ENCODE measurements around the gene CCDC148.
"Not testable (repeated sequence)": the region's sequence is repeated elsewhere in the genome, so short reads cannot be mapped to it uniquely, and the experiment has no call there.

CCDC148 gene

DNA sequence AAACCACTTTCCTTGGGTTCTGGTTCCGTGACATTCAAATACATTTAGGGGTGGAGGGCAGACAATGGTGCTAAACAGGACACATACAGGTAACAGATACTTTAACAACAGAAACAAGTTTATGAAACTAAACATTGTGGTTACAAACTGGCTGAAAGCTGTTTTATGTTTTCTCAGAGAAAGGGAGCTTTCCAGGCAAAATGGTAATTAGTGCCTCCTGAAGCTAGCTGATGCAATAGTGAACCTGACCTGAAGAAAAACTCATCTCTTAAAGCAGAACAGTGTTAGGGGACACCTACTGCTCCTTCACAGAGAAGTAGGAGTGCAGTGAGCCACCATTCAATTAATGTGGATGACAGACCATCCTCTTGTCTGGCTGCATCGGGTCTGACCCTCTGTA, 138.9 kb downstream of the CCDC148 start:
- no peak overlapping the region for H3K4me3 ChIP-seq (ENCODE audit: low read length)
- DNase-seq (ENCODE audit: low read depth, low spot score), result no peak

DNA sequence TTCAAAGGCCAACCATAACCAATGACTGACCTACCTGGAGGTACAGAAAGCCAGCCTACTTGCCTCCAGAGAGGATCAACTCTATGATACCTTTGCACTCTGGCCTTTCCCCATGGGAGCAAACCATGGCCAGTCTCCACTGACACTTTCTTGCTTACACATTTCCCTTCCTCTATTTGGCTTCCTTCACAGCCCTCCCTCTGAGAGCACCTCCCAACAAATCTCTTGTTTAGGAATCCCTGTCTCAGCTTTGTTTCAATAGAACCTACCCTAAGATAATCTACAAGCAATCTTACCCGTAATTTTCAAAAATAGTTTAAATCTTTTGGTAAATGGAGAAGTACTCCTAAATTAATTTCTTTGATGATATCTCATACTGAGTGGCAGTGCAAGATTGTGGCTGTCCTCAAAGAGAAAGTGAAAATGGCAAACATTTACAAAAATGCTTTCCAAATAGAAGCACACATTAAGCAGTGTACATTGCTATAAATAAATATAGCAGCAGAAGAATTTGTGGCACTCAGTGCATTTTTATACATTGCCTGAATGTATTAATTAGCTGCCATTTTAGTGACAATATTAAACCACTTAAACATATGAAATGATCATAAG, 140.6 kb downstream of the CCDC148 start:
- DNase-seq (ENCODE audit: low read depth, low spot score), result no peak
- H3K4me3 ChIP-seq (ENCODE audit: low read length), result no peak overlapping the region

DNA sequence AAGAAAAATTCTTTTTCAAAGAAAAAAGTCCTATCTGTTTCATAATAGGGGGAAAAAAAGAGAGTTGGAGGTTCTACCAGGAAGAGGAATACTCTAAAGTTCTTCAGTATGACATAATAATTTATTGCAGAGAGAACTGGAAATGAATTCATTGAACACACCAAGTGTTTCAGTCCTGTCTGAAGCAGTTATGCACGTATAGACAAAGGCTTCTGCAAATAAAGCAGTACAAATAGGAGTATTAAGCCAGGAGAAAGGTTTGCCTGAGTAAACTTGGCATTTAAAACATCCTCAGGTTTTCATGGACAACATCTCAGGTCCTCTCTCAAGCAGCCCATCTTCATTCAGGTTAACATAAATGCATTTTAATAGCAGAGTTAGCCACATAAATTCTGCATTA, 141.6 kb downstream of the CCDC148 start:
- H3K4me3 ChIP-seq (ENCODE audit: low read length), result no peak overlapping the region
- no peak for DNase-seq (ENCODE audit: low read depth, low spot score)

- DNase-seq (ENCODE audit: low read depth, low spot score), result no peak
- no peak overlapping the region for H3K4me3 ChIP-seq (ENCODE audit: low read length)
Observed at GRCh38 chr2:158313734-158314133, 142.8 kb downstream of the CCDC148 start.

DNA sequence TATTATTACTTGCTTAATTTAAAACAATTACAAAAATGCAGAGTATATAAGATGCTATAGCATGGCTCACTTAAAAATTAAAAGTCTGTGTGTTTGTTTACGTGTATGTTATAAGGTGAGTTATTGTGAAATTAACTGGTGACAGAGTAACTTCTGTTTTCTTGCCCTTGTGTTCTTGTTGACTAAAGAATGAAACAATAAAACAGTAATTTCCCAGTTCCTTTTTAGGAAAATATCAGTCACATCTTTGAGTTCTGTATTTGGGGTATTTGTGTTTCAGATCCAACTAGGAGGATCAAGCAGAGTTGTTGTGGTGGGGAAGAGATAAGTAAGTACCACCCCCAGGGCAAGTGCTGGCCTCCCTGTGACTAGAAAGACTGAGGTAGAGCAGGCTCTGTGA, 143.6 kb downstream of the CCDC148 start:
- no peak for DNase-seq (ENCODE audit: low read depth, low spot score)
- H3K4me3 ChIP-seq (ENCODE audit: low read length), result no peak overlapping the region

DNA sequence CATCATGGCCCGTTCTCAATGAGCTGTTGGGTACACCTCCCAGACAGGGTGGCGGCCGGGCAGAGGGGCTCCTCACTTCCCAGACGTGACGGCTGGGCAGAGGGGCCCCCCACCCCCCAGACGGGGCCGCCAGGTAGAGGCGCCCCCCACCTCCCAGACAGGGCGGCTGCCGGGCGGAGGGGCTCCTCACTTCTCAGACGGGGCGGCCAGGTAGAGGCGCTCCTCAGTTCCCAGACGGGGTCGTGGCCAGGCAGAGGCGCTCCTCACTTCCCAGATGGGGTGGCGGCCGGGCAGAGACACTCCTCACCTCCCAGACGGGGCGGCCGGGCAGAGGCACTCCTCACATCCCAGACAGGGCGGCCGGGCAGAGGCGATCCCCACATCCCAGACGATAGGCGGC, 146.1 kb downstream of the CCDC148 start:
- not testable (repeated sequence) for H3K4me3 ChIP-seq (ENCODE audit: low read length); DNase-seq (ENCODE audit: low read depth, low spot score)

DNA sequence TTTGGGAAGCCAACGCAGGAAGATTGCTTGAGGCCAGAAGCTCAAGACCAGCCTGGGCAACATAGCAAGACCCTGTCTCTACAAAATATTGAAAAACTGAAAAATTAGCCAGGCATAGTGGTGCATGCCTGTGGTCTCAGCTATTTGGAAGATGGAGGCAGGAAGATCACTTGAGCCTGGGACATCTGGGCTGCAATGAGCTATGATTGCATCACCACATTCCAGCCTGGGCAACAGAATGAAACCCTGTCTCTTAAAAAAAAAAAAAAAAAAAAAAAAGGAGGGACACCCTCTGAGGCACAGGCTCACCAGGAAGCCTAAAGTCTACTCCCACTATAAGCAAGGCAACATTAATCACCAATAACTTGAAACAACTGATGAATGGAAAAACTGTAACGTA, 151.1 kb downstream of the CCDC148 start:
- no peak for DNase-seq (ENCODE audit: low read depth, low spot score)
- H3K4me3 ChIP-seq (ENCODE audit: low read length), result no peak overlapping the region

DNA sequence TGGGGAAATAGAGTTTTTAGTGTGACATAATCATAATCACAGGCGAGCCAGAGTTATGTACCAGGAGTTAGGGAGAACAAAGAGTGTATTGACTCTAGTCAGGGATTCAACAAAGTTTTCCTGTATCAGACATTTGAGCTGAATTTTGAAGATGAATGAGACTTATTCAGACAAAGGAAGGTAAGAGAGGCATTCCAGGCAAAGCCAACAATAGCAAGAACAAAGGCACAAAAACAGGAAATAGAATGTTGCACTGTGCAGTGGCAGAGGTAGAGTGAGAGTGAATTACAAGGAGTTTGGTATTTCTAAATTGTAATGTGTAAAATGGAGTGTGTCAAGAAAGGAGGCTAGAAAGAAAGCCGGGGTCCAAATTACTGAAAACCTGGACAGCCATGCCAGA, 156.2 kb downstream of the CCDC148 start:
- H3K4me3 ChIP-seq (ENCODE audit: low read length), result no peak overlapping the region
- no peak for DNase-seq (ENCODE audit: low read depth, low spot score)

DNA sequence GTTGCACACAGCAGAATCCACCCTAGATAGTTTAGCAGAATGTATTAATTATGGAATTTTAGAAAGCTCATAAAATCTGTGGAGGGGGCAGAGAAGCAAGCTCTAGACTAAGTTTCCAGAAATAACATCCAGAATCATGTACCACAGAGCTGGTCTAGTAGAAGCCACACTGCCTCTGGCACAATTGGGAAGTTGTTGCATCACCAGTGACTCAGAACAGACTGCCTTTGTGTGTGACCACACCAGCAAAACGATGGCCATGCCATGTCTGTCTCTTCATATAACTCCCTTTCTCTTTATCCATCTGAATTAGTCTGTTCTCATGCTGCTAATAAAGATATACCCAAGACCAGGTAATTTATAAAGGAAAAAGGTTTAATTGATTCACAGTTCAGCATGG, 158.9 kb downstream of the CCDC148 start:
- DNase-seq (ENCODE audit: low read depth, low spot score), result no peak

GRCh38 chr2:158297120-158297519, 159.4 kb downstream of the CCDC148 start:
- no peak for DNase-seq (ENCODE audit: low read depth, low spot score)
- no peak overlapping the region for H3K4me3 ChIP-seq (ENCODE audit: low read length)

More for the DNA sequence above, 158.9 kb downstream of the CCDC148 start:
- no peak overlapping the region for H3K4me3 ChIP-seq (ENCODE audit: low read length)

DNA sequence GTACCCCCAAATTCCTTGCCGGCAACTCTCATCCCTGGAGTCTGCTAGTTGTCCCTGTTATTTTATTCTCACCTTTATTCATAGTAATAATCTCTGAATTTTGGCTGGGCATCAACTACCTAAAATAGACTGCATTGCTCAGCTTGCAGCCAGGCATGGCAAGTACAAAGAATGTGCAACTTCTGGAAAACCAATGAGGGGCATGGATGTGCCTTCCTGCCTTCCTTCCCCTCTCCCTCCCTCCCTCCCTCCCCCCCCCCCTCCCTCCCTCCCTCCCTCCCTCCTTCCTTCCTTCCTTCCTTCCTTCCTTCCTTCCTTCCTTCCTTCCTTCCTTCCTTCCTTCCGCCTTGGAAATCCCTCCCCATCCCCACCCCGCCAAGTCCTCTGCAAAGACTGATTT, 162.8 kb downstream of the CCDC148 start:
- DNase-seq (ENCODE audit: low read depth, low spot score), result no peak
- H3K4me3 ChIP-seq (ENCODE audit: low read length), result no peak overlapping the region

GRCh38 chr2:158291544-158292180, 164.9 kb downstream of the CCDC148 start:
- DNase-seq (ENCODE audit: low read depth, low spot score), result no peak

DNA sequence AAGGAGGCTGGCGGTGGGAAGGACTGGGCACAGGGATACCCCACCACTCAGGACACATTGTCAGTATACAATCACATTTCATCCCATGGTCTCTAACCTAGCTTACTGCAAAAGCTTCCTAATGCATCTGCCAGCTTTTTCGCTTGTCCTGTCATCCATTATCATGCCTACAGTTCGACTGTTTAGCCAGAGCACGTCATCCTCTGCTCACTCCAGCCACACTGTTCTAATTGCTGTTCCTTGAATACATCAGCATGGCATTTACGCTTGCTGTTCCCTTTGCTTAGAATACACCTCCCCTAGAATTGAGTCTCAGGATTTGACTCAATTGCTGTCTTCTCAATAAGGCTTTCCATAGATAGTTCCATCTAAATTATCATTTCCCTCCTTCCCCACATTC, 166.3 kb downstream of the CCDC148 start:
- DNase-seq (ENCODE audit: low read depth, low spot score), result no peak
- no peak overlapping the region for H3K4me3 ChIP-seq (ENCODE audit: low read length)

More at GRCh38 chr2:158291544-158292180, 164.9 kb downstream of the CCDC148 start:
- H3K4me3 ChIP-seq (ENCODE audit: low read length), result no peak overlapping the region

DNA sequence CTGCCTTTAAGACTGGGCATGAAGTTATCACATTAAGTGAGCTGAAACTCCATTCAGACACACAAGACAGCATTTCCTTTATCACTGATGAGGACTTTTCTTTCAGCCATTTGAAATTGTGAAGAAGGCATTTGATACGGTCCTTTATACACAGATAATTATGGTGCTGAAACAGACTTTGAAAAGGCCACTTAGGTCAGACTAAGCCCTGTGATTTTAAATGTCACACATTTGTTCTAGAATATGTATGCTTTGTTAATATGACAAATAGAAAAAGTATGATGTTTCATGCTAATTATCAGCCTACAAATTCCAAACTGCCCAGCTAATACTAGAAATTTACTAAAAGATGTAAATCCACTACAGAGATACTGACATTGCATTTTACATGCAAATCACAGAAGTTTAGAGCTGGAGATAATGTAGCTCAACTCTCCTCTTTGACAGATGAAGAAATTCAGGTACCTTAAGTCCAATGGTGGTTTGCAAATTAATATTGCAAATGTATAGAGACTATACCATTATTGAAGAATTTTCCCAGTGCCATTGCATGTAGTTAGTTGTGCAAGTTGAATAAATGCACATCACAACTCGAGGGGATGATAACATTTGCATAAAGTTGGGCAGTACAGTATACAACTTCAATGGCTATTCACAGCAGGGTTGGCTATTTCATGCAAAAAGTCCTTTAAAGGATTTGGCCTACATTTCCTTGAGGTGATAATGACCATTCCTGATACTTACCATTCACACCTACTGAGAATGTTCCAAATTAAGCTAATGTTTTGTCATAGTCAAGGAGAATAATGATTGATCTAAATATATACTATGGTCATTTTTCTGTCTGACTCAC, 179.7 kb downstream of the CCDC148 start:
- no peak overlapping the region for H3K4me3 ChIP-seq (ENCODE audit: low read length)
- DNase-seq (ENCODE audit: low read depth, low spot score), result no peak

GRCh38 chr2:158273791-158274190, 182.8 kb downstream of the CCDC148 start:
- H3K4me3 ChIP-seq (ENCODE audit: low read length), result no peak overlapping the region
- DNase-seq (ENCODE audit: low read depth, low spot score), result no peak

DNA sequence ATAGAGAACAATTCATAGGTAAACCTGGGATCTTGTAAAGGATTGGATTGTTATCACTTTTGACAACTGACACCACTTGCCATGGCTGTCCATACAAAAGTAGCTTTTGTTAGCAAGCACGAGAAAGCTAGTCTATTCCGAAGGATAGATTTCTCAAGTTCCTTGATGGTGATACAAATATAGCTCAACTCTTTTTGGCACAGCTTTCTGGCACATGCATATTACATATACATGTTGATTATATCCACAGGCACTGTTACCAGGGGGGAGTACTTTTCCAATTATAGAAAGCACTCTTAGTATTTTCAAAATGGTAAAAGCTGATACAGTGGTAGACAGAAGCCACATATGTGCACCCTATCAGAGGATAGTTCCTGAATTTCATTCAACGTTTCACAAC, 186.0 kb downstream of the CCDC148 start:
- no peak overlapping the region for H3K4me3 ChIP-seq (ENCODE audit: low read length)
- no peak for DNase-seq (ENCODE audit: low read depth, low spot score)

GRCh38 chr2:158269143-158269542, 187.4 kb downstream of the CCDC148 start:
- no peak overlapping the region for H3K4me3 ChIP-seq (ENCODE audit: low read length)
- DNase-seq (ENCODE audit: low read depth, low spot score), result no peak

DNA sequence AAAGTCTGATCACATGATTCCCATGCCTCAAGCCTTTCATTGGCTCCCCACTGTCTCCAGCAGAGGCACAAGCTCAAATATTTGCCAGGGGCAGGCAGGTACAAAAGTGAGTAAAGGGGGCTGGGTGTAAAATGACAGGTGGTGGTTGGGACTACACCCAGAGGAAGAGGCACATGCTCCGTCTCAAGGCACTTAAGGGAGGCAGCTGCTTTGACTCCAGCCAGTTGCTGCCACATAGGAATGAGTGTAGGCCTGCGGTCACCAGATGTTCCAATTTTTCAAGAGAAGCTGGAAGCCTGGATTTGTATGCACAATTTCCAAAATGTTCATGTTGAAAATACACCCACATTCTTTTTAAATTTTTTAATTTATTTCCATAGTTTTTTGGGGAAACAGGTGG, 190.4 kb downstream of the CCDC148 start:
- DNase-seq (ENCODE audit: low read depth, low spot score), result no peak
- no peak overlapping the region for H3K4me3 ChIP-seq (ENCODE audit: low read length)

- no peak overlapping the region for H3K4me3 ChIP-seq (ENCODE audit: low read length)
- DNase-seq (ENCODE audit: low read depth, low spot score), result no peak
Observed at GRCh38 chr2:158255257-158255656, 201.3 kb downstream of the CCDC148 start.

- H3K4me3 ChIP-seq (ENCODE audit: low read length), result no peak overlapping the region
- no peak for DNase-seq (ENCODE audit: low read depth, low spot score)
Observed at GRCh38 chr2:158253170-158253569, 203.4 kb downstream of the CCDC148 start.

Data from Jurkat, Clone E6-1 (cell line).